H7 (cell line): ENCODE results near the gene GPR12. TPM values are rescaled to one million over a fixed set of nuclear protein-coding genes. Genes with fewer than 3 reads are reported as not detected.
A peak's percentile ranks its signal among the peaks of the same experiment; 100 is the strongest.

Source experiments
- DNase-seq: peaks from one replicate; pipeline ENCODE4 v3.0.0; 2012
- H3K27me3 ChIP-seq: 2 replicates; pipeline ENCODE4 v1.6.0; 2011; ENCODE audit warnings: mild to moderate bottlenecking, low read length; ENCODE audit not compliant: control insufficient read depth, insufficient read depth
- H3K36me3 ChIP-seq: replicated peaks from 2 replicates; pipeline ENCODE4 v1.5.1; 2011; ENCODE audit warnings: low read length; ENCODE audit not compliant: control insufficient read depth, insufficient read depth
- H3K4me3 ChIP-seq: 2 replicates; pipeline ENCODE4 v1.5.1; 2011; ENCODE audit warnings: low read depth, mild to moderate bottlenecking, control low read depth, low read length, moderate library complexity; ENCODE audit not compliant: insufficient read depth
- total RNA-seq: library from RNA; depleted of rRNA; stranded (reverse); fragments of >200 nt; shearing (Covaris generic); gene quantifications from 2 replicates; pipeline ENCODE4 v1.2.3, GENCODE V29; 2014

Gene GPR12
- total RNA-seq, 1 experiment from 2014 or later, result not detected

DNA sequence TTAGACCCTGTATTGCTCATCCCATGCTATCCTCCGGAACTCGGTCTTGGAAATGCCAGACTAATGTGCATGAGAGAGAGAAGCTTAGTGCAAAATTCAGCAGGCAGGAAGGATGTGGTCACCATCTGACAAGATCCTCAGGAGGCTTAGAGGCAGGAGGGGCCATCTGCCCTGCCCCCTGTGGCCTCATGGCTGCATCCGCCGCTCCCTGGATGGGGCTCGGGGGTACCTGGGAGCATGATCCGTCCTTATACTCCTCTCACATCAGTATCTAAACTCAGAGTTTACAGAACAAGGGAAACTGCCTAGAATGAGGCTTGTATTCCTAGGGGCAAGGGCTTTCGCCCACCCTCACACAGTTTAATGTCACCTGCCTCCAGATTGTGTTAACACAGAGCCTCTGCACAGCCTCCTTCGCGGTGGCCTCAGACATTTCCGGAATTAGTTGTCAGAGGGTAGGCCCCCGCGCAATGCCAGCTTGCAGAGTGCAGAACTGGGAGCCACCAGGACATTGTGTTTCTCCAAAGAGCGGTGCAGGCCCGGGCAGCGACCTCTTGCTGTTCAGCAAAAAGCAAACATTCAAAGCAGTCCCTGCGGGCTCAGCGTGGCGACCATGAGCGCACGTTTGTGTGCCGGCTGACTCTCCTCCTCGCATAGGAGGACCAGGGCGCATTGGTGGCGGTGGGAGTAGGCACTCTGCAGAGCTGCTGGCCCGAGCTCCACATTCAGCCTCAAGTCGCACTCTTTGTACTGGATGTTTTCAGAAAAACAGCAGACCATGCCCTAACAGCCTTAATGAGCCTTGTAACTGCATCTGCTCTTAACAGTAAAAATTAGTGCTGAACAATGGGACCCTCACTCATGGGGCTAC, 39.1 kb downstream of the GPR12 start:
- DNase-seq, result peak; percentile 46
- Histone ChIP-seq H3K27me3 (no peaks in the 10 kb centered on the region), H3K4me3 (no peak overlapping the region), H3K36me3 (no peaks in the 10 kb centered on the region)

DNA sequence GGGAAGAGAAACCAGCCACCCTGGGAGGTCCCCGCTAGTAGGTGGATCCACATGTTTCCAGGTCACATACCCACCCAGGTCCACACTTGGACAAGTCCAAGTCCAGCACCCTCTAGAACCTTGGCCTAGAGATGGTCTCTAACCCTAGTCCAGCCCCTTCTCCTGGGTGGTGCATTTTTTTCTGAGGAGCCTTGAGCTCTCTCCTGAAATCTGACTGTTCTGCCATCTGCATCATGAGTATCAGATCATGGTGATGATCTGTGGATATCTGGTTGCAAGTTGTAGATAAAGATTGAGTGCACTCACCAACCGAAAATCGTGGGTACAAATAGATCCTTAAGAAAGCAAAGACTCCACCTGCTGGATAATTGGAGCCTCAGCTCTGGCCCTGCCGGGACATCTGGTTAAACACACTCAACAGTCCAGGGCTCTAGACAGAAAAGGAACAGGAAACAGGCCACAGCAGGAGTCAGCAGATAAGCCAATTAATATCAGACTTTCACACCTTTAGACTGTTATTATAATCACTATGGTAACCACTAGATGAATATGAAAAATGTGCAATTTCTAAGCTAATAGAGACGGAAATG, 41.1 kb downstream of the GPR12 start:
- DNase-seq, result peak; percentile 49
- Histone ChIP-seq H3K36me3 (no peaks in the 10 kb centered on the region), H3K4me3 (no peak overlapping the region), H3K27me3 (no peaks in the 10 kb centered on the region)

DNA sequence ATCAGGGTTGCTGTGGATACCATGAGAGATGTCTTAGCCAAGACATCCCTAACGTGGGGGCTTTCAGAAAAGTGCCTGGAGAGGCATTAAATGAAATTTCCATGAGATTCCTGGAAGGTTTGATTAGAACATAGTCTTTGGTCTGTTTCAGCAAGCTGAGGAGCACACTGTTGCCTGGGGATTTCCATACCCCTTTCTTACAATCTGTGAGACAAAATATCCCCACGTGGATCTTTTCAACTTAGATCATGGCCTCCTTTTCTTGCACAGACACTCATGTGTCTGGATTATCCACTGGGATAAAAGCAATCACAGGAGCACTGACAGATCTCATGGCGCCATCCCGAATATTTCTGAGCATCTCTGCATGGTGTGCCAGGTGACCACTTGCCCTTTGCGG, 41.7 kb downstream of the GPR12 start:
- no peaks in the 10 kb centered on the region for H3K36me3 ChIP-seq
- DNase-seq, result no peak
- no peak overlapping the region for H3K4me3 ChIP-seq
- H3K27me3 ChIP-seq, result no peaks in the 10 kb centered on the region

DNA sequence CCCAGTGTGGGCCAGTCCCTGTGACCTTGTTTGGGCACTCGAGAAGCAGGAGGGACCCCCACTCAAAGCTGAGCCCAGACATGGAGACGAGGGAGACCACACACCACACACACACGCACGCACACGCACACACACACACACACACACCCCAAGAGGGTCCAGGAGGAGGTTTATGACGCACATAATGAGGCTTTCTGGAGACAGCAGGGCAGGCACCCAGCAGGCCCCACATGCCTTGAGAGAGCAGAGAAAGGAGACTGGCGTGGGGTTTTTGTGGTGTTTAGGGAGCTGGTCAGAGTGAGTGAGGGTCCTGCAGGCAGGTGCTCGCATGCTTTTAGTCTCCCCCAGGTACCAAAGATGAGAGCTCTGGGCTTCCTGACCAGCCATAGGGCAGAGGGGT, 42.4 kb downstream of the GPR12 start:
- Histone ChIP-seq H3K36me3 (no peaks in the 10 kb centered on the region), H3K27me3 (no peaks in the 10 kb centered on the region), H3K4me3 (no peak overlapping the region)
- DNase-seq, result no peak

DNA sequence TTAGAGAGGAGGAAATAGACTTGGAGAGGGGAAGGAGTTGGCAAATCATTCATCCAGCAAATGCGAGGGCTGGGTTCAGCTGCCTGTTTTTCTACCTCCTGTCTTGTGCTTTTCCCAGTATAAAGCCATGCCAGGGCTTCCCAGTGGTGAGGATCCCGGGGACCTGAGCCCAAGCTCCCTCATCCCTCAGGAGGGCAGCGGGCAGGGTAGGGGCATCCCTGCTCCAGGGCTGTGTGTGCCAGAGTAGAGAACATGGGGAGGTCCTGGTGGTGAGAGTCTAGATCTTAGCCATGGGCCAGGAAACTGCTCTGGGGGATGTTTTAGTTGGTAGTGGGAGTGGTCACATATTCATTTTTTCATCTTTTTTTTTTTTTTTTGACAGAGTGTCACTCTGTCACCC, 43.6 kb downstream of the GPR12 start:
- Histone ChIP-seq H3K4me3 (no peak overlapping the region), H3K27me3 (no peaks in the 10 kb centered on the region), H3K36me3 (no peaks in the 10 kb centered on the region)
- no peak for DNase-seq

DNA sequence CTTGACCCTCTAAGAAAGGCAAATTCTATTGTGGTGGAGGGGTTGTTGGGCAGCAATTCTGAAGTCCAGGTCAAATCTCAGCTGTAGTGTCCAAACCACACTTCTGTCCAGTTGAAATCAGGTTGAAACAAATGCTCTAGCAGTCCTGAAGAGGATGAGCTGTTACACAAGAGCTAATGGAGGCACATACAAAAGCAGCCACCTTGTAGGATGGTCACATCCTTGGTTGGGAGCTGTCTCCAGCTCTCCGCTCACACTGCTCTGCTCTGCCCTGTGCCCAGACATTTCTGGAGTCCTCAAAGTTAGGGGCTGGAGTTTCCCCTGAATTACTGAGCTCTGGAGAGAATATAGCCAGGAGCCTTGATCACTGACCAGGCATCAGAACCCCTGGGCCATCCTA, 47.2 kb downstream of the GPR12 start:
- DNase-seq, result no peak
- Histone ChIP-seq H3K27me3 (no peaks in the 10 kb centered on the region), H3K4me3 (no peak overlapping the region), H3K36me3 (no peaks in the 10 kb centered on the region)

DNA sequence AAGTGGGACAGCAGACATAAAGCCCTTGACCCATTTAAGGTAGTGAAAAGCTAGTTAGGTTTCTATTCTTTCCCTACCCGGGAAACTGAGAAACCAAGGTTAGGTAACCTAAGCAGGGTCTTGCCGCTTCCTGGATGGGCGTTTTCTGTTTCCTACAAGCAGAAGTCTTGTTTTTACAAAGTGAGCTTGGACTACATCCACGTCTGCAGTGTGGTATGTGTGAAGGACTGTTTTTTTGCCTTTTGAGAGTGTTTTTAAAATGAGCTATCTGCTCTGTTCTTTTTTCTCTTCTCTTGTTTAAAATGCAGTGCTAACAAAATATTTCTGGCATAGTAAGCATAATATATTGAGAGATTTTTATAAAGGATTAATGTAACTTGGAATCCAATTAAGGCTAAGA, 49.4 kb downstream of the GPR12 start:
- H3K27me3 ChIP-seq, result no peaks in the 10 kb centered on the region
- H3K36me3 ChIP-seq, result no peaks in the 10 kb centered on the region
- DNase-seq, result no peak
- H3K4me3 ChIP-seq, result no peak overlapping the region

DNA sequence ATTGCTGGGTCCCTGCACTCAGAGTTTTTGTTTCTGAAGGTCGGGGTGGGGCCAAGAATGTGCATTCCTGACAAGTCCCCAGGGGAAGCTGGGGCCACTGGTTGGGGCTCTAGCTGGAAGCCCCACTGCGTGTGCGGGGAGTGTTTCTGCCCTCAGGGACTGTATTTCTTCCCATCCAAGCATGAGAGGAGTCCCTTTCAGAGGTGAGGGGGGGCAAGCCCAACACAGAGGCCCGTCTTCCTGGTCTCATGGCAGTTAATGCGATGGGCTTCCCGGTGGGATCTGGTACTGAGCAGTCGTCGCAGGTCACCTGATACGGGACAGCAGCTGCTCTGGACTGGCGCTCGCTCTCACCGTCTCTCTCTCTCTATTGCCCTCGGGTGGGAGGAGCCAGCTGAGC, 50.4 kb downstream of the GPR12 start:
- Histone ChIP-seq H3K27me3 (no peaks in the 10 kb centered on the region), H3K36me3 (no peaks in the 10 kb centered on the region), H3K4me3 (no peak overlapping the region)
- DNase-seq, result no peak

DNA sequence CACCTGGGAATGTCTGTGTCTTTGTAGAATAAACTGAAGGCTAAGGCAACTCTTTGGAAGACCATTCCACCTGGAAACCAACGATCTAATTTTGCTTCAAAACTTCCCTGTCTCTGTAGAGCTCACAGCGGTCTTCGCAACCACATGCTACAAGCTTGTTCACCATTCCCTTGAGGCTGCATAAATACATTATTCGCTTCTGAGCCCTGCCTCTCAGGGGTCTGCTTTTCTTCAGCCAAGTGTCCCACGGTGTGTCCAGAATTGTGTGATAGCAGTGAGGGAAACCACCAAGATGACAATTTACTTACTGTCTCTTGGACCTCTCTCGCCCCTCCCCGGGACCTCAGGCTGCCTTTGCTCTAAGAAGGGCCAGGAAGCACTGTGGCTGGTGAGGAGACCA, 51.1 kb downstream of the GPR12 start:
- Histone ChIP-seq H3K36me3 (no peaks in the 10 kb centered on the region), H3K27me3 (no peaks in the 10 kb centered on the region), H3K4me3 (no peak overlapping the region)
- no peak for DNase-seq

DNA sequence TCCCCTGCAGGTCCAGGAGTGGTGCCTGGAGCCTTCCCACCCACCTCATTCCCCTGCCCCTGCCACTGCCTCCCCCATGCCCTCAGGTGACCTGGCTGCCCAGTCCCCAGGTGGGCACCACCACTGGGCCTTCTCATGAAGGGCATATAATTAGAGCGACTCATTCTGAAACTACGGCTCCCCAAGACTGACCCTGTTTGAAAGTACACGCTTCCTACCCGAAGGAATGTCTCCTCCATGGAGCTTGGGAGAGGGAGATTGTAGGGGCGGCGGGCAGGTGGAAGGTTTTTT, 52.6 kb downstream of the GPR12 start:
- no peak overlapping the region for H3K4me3 ChIP-seq
- H3K36me3 ChIP-seq, result no peaks in the 10 kb centered on the region

DNA sequence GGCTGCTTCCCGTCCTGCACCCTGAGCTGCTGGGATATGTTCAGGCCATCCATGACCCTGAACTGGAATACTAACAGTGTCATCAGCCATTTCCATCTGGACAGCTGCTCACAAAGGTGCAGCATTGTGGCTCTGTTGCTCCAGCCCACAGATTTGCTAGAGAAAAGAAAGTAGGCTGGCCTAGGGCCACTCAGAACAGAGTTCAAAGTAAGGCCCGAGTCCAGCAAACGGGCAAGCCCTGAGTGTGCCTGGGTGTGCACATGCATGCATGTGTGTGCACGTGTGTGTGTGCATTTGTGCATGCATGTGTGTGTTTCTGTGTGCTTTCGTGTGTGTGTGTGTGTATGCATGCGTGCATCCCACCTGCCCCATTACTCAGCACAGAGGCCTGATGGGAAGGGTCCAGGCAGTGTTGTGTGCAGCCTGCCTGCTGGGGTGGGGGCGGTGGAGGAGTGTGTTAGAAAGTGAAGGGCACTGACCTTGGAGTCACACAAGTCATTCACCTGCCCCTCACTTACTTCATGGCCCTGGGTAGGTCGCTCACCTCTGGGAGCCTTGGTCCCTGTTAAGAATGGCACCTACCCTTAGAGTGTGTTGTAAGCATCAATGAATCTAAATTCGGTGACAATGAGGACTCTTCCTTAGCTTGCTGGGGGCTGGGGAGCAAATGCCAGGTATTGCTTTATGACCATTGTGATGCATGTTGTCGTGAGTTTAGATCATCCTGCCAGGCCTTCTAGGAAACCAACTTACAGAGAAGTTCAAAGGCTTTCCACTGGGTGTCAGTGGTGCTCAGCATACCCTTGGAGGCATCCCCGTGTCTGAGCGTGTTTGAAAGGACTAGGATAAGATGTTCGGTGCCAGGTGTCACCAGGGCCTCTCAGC, 53.2 kb downstream of the GPR12 start:
- DNase-seq, result peak; percentile 86
- no peaks in the 10 kb centered on the region for H3K36me3 ChIP-seq

More for the DNA sequence above, 52.6 kb downstream of the GPR12 start:
- no peak for DNase-seq
- H3K27me3 ChIP-seq, result no peaks in the 10 kb centered on the region

DNA sequence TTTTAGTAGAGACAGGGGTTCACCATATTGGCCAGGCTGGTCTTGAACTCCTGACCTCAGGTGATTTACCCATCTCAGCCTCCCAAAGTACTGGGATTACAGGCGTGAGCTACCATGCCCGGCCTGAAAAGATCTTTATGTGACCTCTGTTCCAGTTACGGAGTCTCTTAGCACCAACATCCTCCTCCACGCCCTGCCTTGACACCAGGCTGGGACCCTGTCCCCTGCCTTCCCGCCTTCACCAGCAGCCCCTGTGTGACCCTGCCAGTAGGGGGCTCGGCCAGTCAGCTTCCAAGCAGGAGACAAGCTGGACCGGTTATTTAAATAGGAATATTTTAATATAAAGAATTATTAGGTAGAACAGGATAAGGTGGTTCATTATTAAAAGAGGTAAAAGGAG, 54.2 kb downstream of the GPR12 start:
- Histone ChIP-seq H3K4me3 (no peak overlapping the region), H3K36me3 (no peaks in the 10 kb centered on the region), H3K27me3 (no peaks in the 10 kb centered on the region)
- DNase-seq, result no peak

More for the DNA sequence above, 53.2 kb downstream of the GPR12 start:
- Histone ChIP-seq H3K4me3 (no peak overlapping the region), H3K27me3 (no peaks in the 10 kb centered on the region)

DNA sequence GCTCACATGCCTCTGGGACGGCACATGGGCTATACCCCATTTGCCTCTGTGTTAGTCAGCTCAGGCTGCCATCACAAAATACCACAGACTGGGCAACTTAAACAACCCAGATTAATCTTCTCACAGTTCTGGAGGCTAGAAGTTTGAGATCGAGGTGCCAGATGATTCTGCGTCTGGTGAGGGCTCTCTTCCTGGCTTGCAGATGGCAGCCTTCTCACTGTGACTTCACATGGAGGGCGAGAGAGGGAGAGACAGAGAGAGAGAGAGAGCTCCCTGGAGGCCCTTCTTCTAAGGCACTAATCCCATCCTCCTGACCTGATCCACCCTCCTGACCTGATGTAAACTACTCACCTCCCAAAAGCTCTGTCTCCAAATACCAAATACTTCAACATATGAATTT, 55.0 kb downstream of the GPR12 start:
- Histone ChIP-seq H3K36me3 (no peaks in the 10 kb centered on the region), H3K27me3 (no peaks in the 10 kb centered on the region), H3K4me3 (no peak overlapping the region)
- DNase-seq, result no peak
